Upper lobe of left lung (tissue), 6 donors: ENCODE results near the gene ADAMTS4. TPM values are rescaled to one million over a fixed set of nuclear protein-coding genes. Genes with fewer than 3 reads are reported as not detected.

Experiments
- ATAC-seq, 2 donors: fragments of 200-7000 bp; cut with Tn5 transposase; one replicate each; pipeline ENCODE4 v1.9.1; 2022; ENCODE audit warnings: mild to moderate bottlenecking in 2 of 2, moderate library complexity in 2 of 2; ENCODE audit not compliant: low FRiP score in 2 of 2
- DNase-seq, 2 donors: peaks; one replicate each; pipeline ENCODE4 v3.0.0-alpha.2; 2019 to 2020
- H3K27ac ChIP-seq, 4 donors: fragments of 200-600 bp; sonication (generic); one replicate each; pipeline ENCODE4 v1.5.1; 2016 to 2019
- H3K27me3 ChIP-seq, 4 donors: fragments of 200-600 bp; sonication (generic); one replicate each; pipeline ENCODE4 v1.5.1; 2017 to 2019
- H3K36me3 ChIP-seq, 4 donors: fragments of 200-600 bp; sonication (generic); one replicate each; pipeline ENCODE4 v1.5.1; 2016 to 2019
- H3K4me1 ChIP-seq, 4 donors: fragments of 200-600 bp; sonication (generic); one replicate each; pipeline ENCODE4 v1.5.1; 2018 to 2019
- H3K4me3 ChIP-seq, 4 donors: fragments of 200-600 bp; sonication (generic); one replicate each; pipeline ENCODE4 v1.5.1; 2017 to 2019; ENCODE audit warnings: mild to moderate bottlenecking in 2 of 4, moderate library complexity in 1 of 4
- H3K9me3 ChIP-seq, 4 donors: fragments of 200-600 bp; sonication (generic); one replicate each; pipeline ENCODE4 v1.5.1; 2018 to 2019
- CTCF ChIP-seq, 6 experiments: fragments of 450-650 bp in 4 of 6; fragments of 200-600 bp in 2 of 6; sonication (generic) in 2 of 6; IDR thresholded peaks; one replicate each; pipeline ENCODE4 v1.5.1; 2016 to 2019; ENCODE audit warnings: antibody characterized with exemption in 6 of 6
- EP300 ChIP-seq, 4 donors: sonication (generic); formaldehyde crosslinking; IDR thresholded peaks; one replicate each; pipeline ENCODE4 v1.5.1; 2017; ENCODE audit warnings: antibody characterized with exemption in 4 of 4, control low read depth in 2 of 4
- POLR2A ChIP-seq, 4 donors: fragments of 450-650 bp; IDR thresholded peaks; one replicate each; pipeline ENCODE4 v1.5.1; 2016 to 2017; ENCODE audit warnings: antibody characterized with exemption in 4 of 4, mild to moderate bottlenecking in 2 of 4
- POLR2AphosphoS5 ChIP-seq, 2 donors: sonication (generic); formaldehyde crosslinking; IDR thresholded peaks; one replicate each; pipeline ENCODE4 v1.5.1; 2017; ENCODE audit warnings: antibody characterized with exemption in 2 of 2
- WGBS, 2 donors: methylation state at CpG; one replicate each; pipeline ENCODE4 v1.1.5; 2017 to 2018; 5-methylcytosine and 5-hydroxymethylcytosine counted together
- total RNA-seq, 6 donors: library from RNA; depleted of rRNA in 4 of 6; stranded (reverse); fragments of >200 nt in 4 of 6; gene quantifications; one replicate each; pipeline versions ENCODE4 v1.1.0 to v1.2.1, GENCODE V29; 2016 to 2021
- donor health status: DM: no; HTN: no; CAD: no; lungs with moderate emphysema.
- donor health status: DM: no; HTN: yes; CAD: no; lungs with severe emphysema.

Gene ADAMTS4
- total RNA-seq, 6 donors from 2014 or later, result 0.91 to 18.6 (median 3.0) TPM

GRCh38 chr1:161222175-161223019 lies 23.5 kb upstream of the ADAMTS4 start:
- no peak for ATAC-seq
- Histone ChIP-seq H3K36me3 (peaks cover 0 to 4% (median 0%) of the 10 kb centered on the region in 4 donors), H3K4me3 (no peak overlapping the region), H3K27ac (no peak overlapping the region), H3K9me3 (no peaks in the 10 kb centered on the region), H3K4me1 (peaks cover 18 to 27% (median 21%) of the 10 kb centered on the region in 4 donors), H3K27me3 (no peaks in the 10 kb centered on the region)
- no peak for DNase-seq
- 76 to 81% methylated on average over 6 of the region's 6 CpGs for WGBS, 2 donors
- TF ChIP-seq POLR2A (IDR thresholded peaks at IDR 0.05), result no peak
- TF ChIP-seq CTCF (IDR thresholded peaks at IDR 0.05), result no peak
- TF ChIP-seq EP300 (IDR thresholded peaks at IDR 0.05), result no peak
- no peak for TF ChIP-seq POLR2AphosphoS5 (IDR thresholded peaks at IDR 0.05)

DNA sequence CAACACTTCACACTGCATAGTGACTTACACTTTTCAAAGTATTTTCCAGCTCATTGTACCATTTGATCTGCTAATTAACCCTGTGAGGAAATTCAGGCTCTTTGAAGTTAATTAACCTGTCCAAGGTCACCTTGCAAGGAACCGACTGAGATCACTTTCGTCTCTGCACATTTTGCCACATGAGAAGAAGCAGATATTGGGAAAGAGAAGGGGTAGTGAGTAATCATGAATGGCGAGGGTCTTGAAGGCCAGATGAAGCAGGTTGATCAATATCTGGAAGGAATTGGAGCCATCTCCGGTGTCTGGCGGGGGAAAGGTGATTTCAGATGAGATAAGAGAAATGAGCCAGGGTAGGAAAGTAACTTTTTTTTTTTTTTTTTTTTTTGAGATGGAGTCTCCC lies 21.1 kb upstream of the ADAMTS4 start:
- no peak for DNase-seq
- H3K27ac ChIP-seq, result no peak overlapping the region
- TF ChIP-seq POLR2AphosphoS5 (IDR thresholded peaks at IDR 0.05) (no peak), EP300 (IDR thresholded peaks at IDR 0.05) (no peak), CTCF (IDR thresholded peaks at IDR 0.05) (no peak), POLR2A (IDR thresholded peaks at IDR 0.05) (no peak)
- H3K36me3 ChIP-seq, result peaks cover 0 to 4% (median 2%) of the 10 kb centered on the region in 4 donors
- WGBS, 2 donors, result 76 to 86% methylated on average over 5 of the region's 5 CpGs
- H3K4me1 ChIP-seq, result peaks cover 5 to 8% (median 6%) of the 10 kb centered on the region in 4 donors
- no peaks in the 10 kb centered on the region for H3K27me3 ChIP-seq
- H3K4me3 ChIP-seq, result no peak overlapping the region
- ATAC-seq, result no peak
- H3K9me3 ChIP-seq, result no peaks in the 10 kb centered on the region

- Histone ChIP-seq H3K27ac (no peak overlapping the region), H3K36me3 (peaks cover 0 to 11% (median 5%) of the 10 kb centered on the region in 4 donors), H3K9me3 (no peaks in the 10 kb centered on the region), H3K27me3 (no peaks in the 10 kb centered on the region), H3K4me3 (no peak overlapping the region), H3K4me1 (peaks cover 5 to 10% (median 6%) of the 10 kb centered on the region in 4 donors)
- 83 to 92% methylated on average over 5 of the region's 5 CpGs for WGBS, 2 donors
- ATAC-seq (no peak), DNase-seq (no peak)
- no peak for TF ChIP-seq POLR2A (IDR thresholded peaks at IDR 0.05)
- no peak for TF ChIP-seq EP300 (IDR thresholded peaks at IDR 0.05)
- TF ChIP-seq CTCF (IDR thresholded peaks at IDR 0.05), result no peak
- no peak for TF ChIP-seq POLR2AphosphoS5 (IDR thresholded peaks at IDR 0.05)
Measured at GRCh38 chr1:161219078-161219892, 20.4 kb upstream of the ADAMTS4 start.

DNA sequence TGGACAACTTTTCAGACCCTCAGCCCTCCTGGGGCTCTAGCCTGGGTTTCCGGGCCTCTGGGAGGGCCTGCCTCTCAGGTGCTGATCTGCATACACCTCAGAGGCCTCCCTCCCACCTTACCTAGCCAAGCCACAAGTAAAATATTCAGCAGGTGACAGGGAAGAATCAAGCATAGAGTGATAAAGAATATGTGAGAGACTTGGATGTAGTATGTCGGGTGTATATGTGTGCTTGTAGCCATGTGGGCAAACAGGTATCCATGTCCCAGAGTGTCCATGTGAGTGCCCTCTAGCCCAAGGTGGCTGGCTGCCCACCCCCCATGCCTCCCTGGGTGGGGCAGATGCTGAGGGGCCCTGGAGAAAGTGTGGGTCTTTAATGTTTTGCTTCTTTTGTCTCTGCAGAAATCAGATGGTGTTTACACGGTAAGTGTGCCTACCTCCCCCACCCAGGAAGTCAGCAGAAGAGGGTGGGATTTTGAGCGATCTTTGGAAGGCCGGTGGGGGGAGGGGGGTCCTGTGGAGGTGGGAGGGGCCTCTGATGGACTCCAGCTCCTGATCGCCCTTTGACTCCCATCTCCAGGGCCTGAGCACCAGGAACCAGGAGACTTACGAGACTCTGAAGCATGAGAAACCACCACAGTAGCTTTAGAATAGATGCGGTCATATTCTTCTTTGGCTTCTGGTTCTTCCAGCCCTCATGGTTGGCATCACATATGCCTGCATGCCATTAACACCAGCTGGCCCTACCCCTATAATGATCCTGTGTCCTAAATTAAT lies 19.6 kb upstream of the ADAMTS4 start:
- Histone ChIP-seq H3K9me3 (no peaks in the 10 kb centered on the region), H3K4me1 (peaks cover 5 to 13% (median 6%) of the 10 kb centered on the region in 4 donors), H3K27me3 (no peaks in the 10 kb centered on the region), H3K4me3 (peak overlapping the region in 2 of 4 donors; percentile 14 to 50), H3K27ac (peak overlapping the region in 3 of 4 donors; percentile 88 to 95 (median 93)), H3K36me3 (peaks cover 5 to 19% (median 12%) of the 10 kb centered on the region in 4 donors)
- DNase-seq (no peak), ATAC-seq (no peak)
- TF ChIP-seq EP300 (IDR thresholded peaks at IDR 0.05), result no peak
- TF ChIP-seq CTCF (IDR thresholded peaks at IDR 0.05), result no peak
- no peak for TF ChIP-seq POLR2AphosphoS5 (IDR thresholded peaks at IDR 0.05)
- TF ChIP-seq POLR2A (IDR thresholded peaks at IDR 0.05), result no peak
- 73 to 74% methylated on average over 8 of the region's 8 CpGs for WGBS, 2 donors
